ENCODE results near the gene CCL22.

DNA sequence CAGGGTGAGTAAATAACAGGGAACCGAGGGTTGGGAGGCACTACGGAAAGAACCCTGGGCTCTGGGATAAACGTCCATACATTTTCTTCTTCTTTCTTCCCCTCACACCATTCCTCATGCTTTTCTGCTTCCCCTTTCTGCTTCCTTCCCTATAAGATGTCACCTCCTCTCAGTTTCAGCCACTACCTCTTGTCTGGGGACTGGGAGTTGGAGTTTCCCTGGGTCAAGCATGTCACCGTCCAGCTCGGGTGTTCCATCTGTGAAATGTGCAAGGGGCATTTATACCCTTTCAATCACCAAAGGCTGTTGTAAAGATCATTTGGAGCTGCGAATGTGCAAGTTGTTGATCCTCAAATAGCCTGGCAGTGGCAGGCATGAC lies 17.5 kb upstream of the CCL22 start:
- TF ChIP-seq, protein P1, sequence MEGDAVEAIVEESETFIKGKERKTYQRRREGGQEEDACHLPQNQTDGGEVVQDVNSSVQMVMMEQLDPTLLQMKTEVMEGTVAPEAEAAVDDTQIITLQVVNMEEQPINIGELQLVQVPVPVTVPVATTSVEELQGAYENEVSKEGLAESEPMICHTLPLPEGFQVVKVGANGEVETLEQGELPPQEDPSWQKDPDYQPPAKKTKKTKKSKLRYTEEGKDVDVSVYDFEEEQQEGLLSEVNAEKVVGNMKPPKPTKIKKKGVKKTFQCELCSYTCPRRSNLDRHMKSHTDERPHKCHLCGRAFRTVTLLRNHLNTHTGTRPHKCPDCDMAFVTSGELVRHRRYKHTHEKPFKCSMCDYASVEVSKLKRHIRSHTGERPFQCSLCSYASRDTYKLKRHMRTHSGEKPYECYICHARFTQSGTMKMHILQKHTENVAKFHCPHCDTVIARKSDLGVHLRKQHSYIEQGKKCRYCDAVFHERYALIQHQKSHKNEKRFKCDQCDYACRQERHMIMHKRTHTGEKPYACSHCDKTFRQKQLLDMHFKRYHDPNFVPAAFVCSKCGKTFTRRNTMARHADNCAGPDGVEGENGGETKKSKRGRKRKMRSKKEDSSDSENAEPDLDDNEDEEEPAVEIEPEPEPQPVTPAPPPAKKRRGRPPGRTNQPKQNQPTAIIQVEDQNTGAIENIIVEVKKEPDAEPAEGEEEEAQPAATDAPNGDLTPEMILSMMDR (IDR thresholded peaks at IDR 0.05): no peak
- no peak for TF ChIP-seq POLR2A (IDR thresholded peaks at IDR 0.05)
- no peak for TF ChIP-seq POLR2AphosphoS5 (IDR thresholded peaks at IDR 0.05)

All from prostate gland (tissue), 2 donors.